ENCODE results near the gene OR7A17. TPM values are rescaled to one million over a fixed set of nuclear protein-coding genes. Genes with fewer than 3 reads are reported as not detected.

Gene OR7A17
- total RNA-seq, 1 donor from 2014 or later, result not detected

DNA sequence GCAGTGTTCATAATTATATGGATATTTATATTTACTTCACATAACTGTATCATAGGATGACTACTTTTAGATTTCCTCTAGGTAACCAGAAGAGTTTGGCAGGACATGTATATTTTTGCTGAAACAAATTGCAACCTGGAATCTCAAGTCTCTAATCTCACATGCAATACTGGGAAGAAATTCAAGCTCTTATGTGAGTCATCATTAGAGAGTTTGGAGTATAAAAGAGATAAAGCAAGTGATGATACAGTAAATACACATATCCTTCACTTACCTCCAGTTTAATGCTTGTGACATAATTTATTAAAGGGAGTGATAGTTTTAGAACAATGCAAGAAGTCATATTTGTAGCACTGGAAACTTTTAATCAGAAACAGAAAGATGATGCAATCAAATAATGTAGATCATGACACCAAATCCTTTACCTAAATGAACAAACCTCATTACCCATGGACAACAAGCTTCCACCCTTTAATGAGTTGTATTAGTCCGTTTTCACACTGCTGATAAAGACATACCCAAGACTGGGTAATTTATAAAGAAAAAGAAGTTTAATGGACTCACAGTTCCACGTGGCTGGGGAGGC lies 15.8 kb upstream of the OR7A17 start:
- no peak for DNase-seq (ENCODE audit: extremely low spot score in 2 of 2)
- H3K4me1 ChIP-seq, result no peaks in the 10 kb centered on the region
- no peak overlapping the region for H3K27ac ChIP-seq
- intact Hi-C loops (cut with DNase I), result no loop called here
- no peaks in the 10 kb centered on the region for H3K27me3 ChIP-seq
- TF ChIP-seq CTCF (IDR thresholded peaks at IDR 0.05) (no peak), POLR2A (IDR thresholded peaks at IDR 0.05) (no peak), POLR2AphosphoS5 (IDR thresholded peaks at IDR 0.05; ENCODE audit: insufficient read depth in 1 of 2, low read depth in 1 of 2) (no peak)
- no peaks in the 10 kb centered on the region for H3K9me3 ChIP-seq
- H3K4me3 ChIP-seq, result no peak overlapping the region
- H3K36me3 ChIP-seq, result no peaks in the 10 kb centered on the region

GRCh38 chr19:14890643-14891379 lies 4.9 kb upstream of the OR7A17 start:
- no peak for TF ChIP-seq POLR2AphosphoS5 (IDR thresholded peaks at IDR 0.05; ENCODE audit: insufficient read depth in 1 of 2, low read depth in 1 of 2)
- TF ChIP-seq POLR2A (IDR thresholded peaks at IDR 0.05), result no peak
- no peak for TF ChIP-seq CTCF (IDR thresholded peaks at IDR 0.05)
- no peak overlapping the region for H3K4me3 ChIP-seq
- H3K27ac ChIP-seq, result no peak overlapping the region
- no peak for DNase-seq (ENCODE audit: extremely low spot score in 2 of 2)
- intact Hi-C loops (cut with DNase I), result no loop called here
- no peaks in the 10 kb centered on the region for H3K4me1 ChIP-seq
- no peaks in the 10 kb centered on the region for H3K9me3 ChIP-seq
- no peaks in the 10 kb centered on the region for H3K36me3 ChIP-seq
- H3K27me3 ChIP-seq, result no peaks in the 10 kb centered on the region

- H3K27me3 ChIP-seq, result no peaks in the 10 kb centered on the region
- intact Hi-C loops (cut with DNase I), result no loop called here
- H3K27ac ChIP-seq, result no peak overlapping the region
- H3K36me3 ChIP-seq, result no peaks in the 10 kb centered on the region
- no peak overlapping the region for H3K4me3 ChIP-seq
- H3K9me3 ChIP-seq, result no peaks in the 10 kb centered on the region
- TF ChIP-seq POLR2A (IDR thresholded peaks at IDR 0.05) (no peak), POLR2AphosphoS5 (IDR thresholded peaks at IDR 0.05; ENCODE audit: insufficient read depth in 1 of 2, low read depth in 1 of 2) (no peak), CTCF (IDR thresholded peaks at IDR 0.05) (no peak)
- H3K4me1 ChIP-seq, result no peaks in the 10 kb centered on the region
- no peak for DNase-seq (ENCODE audit: extremely low spot score in 2 of 2)
These were observed 4.2 kb upstream of the OR7A17 start for GRCh38 chr19:14889994-14890642.

GRCh38 chr19:14871619-14872230 lies 14.2 kb downstream of the OR7A17 start:
- Histone ChIP-seq H3K36me3 (no peaks in the 10 kb centered on the region), H3K27me3 (no peaks in the 10 kb centered on the region), H3K9me3 (no peaks in the 10 kb centered on the region), H3K4me3 (no peak overlapping the region), H3K4me1 (no peaks in the 10 kb centered on the region), H3K27ac (no peak overlapping the region)
- no peak for DNase-seq (ENCODE audit: extremely low spot score in 2 of 2)
- intact Hi-C loops (cut with DNase I), result no loop called here
- TF ChIP-seq CTCF (IDR thresholded peaks at IDR 0.05), result peak in 1 of 3 experiments; percentile 11
- TF ChIP-seq POLR2AphosphoS5 (IDR thresholded peaks at IDR 0.05; ENCODE audit: insufficient read depth in 1 of 2, low read depth in 1 of 2), result no peak

Data from vagina (tissue), 2 donors.